Superior temporal gyrus (tissue), 1 donor: ENCODE data around the gene FTCD.
A peak's percentile ranks its signal among the peaks of the same experiment; 100 is the strongest.
"Not testable (repeated sequence)": the region's sequence is repeated elsewhere in the genome, so short reads cannot be mapped to it uniquely, and the experiment has no call there.

Source experiments
- DNase-seq: peaks from one replicate; pipeline ENCODE4 v3.0.0-alpha.2; 2016; ENCODE audit errors: extremely low spot score

The FTCD gene

DNA sequence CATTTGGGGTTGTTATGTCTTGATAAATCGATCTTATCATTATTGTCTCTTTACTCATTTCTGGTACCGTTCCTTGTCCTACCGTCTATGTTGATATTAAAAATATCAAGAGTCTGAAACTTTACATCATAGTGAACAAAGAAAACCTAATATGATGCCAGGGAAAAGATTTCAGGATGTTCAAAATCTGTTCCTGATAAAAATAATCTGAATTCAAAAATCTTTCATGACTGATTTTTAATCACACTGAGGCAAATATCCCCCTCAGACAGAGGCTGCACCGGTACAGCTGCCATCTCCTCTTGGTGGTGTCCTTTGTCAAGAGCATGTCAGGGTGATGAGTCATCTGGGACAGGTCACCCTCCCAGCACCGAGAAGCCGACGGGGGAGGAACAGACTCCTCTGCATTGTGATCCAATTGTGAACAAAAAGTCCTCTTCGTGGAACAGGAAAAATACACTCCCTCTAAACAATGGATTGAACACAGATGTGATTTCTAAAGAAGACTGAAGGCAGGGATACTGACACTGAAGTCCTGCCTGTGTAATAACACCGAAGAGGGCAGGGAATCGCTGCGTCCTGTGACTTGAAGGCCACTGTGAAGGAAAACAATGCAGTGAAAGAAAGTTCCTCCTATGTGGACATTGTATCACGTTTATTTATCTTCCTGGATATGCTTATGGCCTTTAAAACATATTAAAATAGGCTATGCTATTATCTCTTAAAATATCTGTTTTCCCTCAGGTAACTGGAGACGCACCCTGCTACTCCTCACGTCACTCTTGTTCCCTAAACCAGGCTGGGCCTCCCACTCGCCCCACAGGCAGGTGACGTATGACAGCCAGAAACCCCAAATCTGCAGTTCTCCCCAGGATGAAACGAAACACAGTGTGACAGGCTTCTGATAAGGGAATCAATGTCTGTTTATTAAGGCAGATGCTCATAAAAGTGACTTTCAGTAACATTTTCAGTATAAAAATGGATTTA is 33.1 kb upstream of the FTCD start:
- DNase-seq, result peak; percentile 84

DNA sequence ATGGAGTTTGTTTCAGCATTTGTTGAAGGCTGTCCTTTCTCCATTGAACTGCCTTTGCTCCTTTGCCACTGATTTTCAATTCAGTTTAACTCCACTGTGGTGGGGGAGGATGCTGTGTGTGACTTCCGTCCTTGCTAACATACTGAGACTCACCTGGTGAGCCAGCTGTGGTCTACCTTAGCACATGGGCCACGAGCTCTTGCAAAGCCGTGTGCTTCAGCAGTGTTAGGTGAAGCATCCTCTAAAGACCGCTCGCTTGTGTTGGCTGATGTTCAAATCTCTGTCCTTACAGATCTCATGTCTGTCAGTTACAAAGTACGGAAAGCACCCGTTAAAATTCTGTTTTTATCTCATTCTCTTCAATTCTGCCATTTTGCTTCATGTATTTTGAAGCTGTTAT is 32.4 kb upstream of the FTCD start:
- DNase-seq, result peak; percentile 19

DNA sequence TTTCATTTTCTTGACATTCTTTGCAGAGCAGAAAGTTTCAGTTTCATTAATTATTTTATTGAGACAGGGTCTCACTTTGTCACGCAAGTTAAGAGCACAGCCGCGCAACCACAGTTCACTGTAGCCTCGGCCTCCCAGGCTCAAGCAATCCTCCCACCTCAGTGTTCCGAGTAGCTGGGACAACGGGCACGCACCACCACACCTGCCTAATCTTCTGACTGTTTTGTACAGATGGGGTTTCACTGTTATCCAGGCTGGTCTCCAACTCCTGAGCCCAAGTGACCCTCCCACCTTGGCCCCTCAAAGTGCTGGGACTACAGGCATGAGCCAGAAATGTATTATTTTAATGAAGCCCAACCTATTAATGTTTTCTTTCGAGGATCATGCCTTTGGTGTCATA is 31.9 kb upstream of the FTCD start:
- no peak for DNase-seq

DNA sequence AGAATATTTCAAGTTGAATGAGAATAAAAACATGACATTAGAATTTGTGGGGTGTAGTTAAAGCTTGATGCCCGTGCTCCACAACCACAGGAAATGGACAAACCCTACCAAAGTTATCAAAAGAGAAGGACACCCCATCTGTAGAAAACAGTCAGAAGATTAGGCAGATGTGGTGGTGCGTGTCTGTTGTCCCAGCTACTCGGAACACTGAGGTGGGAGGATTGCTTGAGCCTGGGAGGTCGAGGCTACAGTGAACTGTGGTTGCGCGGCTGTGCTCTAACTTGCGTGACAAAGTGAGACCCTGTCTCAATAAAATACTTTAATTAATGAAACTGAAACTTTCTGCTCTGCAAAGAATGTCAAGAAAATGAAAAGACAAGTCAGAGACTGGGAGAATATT is 30.3 kb upstream of the FTCD start:
- no peak for DNase-seq

DNA sequence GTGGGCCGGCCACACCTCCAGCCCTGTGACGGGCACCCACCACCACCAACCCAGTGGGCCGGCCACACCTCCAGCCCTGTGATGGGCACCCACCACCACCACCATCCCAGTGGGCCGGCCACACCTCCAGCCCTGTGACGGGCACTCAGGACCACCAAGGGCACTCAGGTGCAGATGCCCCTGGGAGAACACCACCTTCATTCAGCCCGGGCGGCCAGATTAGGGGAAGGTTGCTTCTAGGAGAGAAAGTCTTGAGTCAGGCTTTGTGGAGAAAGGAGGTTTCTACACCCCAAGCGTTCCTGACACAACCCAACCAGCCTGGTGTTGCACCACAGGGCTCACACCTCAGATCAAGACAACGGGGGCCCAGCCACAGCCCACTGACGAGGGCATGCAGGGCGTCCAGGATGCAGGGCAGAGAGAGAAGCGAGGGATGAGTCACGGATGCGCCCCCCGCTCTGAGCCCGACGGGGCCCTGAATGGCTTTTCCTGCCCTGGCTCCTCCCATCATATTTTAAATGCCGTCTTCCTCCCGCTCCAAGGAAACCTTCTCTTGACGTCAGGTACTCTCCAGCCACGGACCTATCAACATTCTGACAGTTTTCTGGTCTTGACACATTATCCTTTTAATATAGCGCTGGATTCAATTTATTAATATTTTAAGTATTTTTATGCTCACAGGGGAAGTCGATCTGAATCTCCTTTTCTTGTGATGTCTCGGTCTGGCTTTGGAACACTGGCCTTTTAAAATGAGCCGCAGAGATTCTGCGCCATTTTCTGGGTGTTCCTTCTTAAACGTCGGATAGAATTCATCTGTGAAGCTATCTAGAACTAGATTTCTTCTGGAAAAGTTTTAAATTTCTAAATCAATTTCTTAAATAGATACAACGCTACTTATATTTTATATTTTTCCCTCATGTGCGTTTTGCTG is 29.5 kb upstream of the FTCD start:
- DNase-seq, result peak; percentile 84

DNA sequence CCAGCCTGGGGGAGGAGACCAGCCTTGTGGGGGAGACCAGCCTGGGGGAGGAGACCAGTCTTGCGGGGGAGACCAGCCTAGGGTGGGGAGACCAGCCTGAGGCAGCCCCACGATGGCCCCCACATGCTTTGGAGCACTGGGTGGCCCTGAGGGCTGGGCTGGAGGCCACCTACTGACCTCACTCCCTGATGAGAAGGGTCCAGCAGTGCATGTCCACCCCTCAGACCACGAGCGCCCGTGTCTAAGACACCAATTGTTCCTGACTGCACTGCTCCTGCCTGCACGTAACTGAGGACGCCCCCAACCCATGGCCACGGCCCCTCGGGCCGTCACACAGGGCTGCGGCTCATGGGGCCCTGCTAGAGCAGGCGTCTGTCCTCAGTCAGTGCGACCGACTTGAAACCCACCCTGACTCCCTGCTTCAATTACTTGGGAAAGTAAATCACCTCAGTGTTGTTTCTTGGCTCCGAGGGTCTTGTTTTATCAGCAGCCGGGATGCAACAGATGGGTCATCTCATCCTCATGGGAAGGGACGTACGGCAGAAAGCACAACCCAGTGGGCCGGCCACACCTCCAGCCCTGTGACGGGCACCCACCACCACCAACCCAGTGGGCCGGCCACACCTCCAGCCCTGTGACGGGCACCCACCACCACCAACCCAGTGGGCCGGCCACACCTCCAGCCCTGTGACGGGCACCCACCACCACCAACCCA is 28.7 kb upstream of the FTCD start, which contains the start of gene SPATC1L:
TSS of gene SPATC1L (minus strand) at position 550 of the 715 bp plus-strand sequence. CDS start 1,643 bp downstream, outside the sequence.
- peak; percentile 54 for DNase-seq

DNA sequence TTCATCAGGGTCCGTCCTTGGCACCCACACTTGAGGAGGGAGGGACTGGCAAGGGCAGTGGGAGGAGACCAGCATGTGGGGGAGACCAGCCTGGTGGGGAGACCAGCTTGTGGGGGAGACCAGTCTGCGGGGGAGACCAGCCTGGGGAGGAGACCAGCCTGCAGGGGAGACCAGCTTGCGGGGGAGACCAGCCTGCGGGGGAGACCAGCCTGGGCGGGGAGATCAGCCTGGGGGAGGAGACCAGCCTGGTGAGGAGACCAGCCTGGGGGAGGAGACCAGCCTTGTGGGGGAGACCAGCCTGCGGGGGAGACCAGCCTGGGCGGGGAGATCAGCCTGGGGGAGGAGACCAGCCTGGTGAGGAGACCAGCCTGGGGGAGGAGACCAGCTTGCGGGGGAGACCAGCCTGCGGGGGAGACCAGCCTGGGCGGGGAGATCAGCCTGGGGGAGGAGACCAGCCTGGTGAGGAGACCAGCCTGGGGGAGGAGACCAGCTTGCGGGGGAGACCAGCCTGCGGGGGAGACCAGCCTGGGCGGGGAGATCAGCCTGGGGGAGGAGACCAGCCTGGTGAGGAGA is 28.0 kb upstream of the FTCD start:
- not testable (repeated sequence) for DNase-seq

DNA sequence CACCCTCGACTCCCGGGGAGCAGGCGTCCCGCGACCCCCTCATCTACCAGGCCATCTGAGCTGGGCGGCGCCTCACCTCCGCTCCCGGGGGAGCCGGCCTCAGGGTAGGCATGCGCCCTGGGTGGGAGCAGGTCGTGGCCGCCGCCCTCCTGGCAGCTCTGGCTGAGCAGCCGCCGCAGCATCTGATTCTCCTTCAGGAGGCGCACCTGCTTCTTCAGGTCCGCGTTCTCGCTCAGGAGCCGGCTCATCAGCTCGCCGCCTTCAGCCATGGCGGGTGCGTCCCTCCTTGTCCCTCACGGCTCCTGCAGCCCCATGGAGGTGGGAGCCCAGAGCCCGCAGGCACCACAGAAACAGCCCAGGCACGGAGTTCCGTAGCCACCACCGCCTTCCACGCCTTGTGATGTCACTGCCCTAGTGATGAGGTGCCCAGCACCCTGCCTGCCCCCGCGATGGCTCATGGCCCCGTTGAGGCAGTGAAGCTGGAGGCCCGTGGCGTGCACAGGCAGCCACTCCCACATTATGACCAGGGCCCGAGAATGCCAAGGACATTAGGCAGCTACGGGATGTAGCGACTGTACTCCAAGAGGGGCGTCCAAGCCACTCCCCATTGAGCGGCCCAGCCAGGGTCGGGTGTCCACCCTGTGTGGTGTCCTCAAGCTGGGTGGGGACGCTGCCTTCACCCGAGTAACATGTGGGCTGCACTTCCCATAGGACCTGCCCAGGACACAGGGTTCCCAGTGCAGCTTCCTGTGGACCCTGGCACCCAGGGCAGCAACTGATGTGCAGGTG is 27.4 kb upstream of the FTCD start:
- DNase-seq, result no peak

DNA sequence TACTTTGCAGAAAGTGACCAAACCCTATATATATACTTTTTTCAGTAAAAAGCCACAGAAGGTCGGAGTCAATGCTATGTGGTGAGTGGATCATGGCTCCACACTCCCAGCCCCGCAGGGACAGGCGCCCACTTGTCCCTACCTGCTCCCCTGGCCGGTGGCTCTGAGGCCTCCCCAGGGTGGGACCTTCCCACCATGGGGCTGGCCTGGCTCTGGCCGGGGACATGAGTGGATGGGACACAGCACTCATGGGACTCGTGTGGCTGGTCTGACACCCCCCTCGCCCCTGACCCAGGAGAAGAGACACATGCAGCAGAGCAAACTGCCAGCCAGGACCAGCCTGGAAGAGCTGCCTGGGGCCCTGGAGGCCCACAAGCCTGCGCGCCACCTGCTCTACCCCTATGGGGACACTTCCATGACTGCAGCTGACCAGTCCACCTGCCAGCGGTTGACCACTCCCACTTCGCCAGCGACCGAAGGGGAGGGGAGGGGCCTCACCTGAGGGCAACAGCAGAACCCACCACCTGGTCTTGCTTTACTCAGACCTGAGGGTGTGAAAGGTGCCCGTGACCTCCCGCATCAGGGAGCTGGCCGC is 26.7 kb upstream of the FTCD start:
- DNase-seq, result no peak

DNA sequence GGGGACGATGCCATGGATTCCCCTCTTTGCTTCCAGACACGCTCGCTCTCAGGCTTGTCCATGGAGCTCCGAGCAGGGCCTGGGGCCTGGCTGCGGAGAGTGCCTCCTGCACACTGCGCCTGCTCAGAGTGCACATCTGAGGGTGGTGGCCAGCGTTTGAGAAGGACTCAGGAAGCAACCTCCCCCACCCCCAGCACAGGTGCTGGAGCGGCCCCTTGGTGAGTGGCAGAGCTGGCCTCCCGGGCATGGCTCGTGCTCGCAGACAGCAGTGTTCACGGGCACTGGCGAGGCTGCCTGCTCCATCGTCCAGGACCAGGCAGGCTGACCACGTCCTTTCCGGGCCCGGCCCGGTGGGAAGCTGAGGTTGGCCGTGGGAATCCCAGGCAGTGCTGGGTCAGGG is 26.1 kb upstream of the FTCD start:
- no peak for DNase-seq

DNA sequence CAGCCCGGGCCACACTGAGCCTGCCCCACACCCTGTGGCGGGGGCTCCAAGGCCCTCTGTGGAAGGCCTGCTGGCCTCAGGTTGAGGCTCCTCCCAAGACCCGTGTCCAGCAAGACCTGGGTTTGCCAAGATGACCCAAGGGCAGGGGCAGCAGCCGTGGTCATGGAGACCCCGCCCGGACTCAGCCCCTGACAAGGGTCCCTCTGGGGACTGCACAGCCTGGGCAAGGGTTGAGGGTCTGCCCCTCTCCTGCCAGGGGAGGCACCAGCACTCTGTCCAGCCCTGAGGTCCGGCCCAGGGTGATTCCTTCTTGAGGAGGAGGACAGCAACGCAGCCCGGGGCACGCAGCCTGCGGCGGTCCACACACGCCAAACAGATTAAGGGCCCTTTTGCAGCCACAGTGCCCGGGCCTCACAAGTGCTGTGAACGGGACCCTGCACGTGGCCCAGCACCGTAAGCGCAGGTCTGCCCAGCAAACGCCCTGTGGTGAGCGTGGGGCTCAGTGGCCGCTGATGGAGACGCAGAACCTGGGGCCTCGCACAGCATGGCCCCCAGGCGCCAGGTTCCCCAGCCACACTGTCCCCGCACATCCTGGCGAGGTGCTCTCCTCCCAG is 25.5 kb upstream of the FTCD start:
- no peak for DNase-seq

DNA sequence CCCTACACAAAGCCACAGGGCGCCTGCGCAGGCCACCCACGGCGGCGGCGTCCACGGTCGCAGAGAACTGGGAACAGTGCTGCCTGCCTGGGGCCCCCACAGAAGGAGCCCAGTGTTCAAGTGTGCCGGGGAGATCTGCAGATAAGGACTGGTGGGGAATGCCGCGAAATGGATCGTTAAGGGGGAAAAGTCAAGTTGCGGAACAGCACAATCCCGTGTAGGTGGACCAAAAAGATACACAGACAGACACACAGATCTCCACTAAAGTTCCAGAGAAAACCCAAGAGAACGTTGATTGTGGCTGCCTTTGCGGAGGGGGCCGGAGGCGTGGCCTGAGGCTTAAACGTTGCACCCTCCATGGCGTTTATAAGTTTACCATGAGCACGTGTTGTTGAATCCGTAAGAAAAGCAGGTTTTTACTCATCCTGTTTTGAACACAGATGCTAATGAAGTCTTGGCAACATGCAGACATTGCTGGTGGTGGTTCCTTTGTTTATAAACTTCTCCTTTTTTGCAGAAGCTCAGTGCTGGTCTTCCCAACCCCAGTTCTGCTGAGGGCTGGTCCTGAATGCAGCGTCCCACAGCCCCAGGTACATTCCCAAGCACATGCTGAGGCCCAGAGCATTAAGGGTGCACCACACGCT is 24.8 kb upstream of the FTCD start:
- DNase-seq, result no peak

DNA sequence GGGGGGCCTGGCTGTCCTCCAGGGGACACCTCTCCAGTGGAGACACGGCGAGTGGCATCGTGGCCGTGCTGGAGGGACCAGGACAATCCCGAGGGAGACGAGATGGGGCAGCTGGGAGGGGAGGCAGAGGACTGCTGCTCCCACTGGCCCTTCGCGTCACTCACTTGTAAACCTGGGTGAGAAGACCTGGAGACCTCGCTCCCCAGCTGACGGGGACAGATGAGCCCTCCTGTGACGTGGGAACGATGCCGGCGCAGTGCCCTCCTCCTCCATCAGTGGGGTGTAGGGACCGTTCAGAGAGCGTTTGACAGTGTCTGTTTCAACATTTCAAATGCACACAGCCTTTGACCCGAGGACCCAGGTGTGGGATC is 24.3 kb upstream of the FTCD start:
- DNase-seq, result no peak

DNA sequence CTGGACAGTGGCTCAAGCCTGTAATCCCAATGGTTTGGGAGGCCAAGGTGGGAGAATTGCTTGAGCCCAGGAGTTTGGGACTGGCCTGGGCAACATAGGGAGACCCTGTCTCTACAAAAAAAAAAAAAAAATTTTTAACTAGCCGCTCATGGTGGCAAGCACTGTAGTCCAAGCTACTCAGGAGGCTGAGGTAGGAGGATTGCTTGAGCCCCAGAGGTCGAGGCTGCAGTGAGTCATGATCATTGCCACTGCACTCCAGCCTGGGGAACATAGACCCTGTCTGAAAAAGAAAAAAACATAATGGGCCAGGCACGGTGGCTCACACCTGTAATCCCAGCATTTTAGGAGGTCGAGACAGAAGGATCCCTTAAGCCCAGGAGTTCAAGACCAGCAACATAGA is 23.6 kb upstream of the FTCD start:
- no peak for DNase-seq

DNA sequence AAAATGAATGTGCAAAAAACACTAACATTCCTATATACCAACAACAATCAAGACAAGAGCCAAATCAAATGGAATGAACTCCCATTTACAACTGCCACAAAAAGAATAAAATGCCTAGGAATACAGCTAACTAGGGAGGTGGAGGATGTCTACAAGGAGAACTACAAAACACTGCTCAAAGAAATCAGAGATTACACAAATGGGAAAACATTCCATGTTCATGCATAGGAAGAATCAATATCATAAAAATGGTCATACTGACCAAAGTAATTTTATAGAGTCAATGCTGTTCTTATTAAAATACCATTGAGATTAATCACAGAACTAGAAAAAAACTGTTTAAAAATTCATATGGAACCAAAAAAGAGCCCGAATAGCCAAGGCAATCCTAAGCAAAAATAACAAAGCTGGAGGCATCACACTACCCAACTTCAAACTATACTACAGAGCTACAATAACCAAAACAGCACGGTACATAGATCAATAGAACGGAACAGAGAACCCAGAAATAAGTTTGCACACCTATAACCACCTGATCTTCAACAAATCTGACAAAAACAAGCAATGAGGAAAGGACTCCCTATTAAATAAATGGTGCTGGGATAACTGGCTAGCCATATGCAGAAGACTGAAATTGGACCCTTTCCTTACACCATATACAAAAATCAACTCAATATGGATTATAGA is 21.2 kb upstream of the FTCD start:
- not testable (repeated sequence) for DNase-seq

DNA sequence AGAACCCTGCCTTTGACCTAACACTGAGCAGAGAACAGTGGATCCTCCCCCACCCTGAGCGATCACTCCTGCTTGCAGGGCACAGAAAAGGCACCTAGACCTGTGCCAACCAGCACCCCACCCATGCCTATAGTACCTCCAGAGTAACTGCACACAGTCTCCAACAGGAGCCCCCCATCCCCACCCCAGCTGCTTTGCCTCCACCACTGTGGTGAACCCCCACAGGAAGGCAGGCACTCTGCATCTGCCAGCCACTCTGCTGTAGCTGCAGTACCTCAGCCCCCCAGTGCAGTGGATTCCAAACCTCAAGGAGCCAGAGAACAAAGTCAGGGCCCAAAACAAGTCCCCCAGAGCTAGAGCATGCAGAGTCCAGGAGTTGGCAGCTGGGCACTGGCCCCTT is 18.2 kb upstream of the FTCD start:
- no peak for DNase-seq

DNA sequence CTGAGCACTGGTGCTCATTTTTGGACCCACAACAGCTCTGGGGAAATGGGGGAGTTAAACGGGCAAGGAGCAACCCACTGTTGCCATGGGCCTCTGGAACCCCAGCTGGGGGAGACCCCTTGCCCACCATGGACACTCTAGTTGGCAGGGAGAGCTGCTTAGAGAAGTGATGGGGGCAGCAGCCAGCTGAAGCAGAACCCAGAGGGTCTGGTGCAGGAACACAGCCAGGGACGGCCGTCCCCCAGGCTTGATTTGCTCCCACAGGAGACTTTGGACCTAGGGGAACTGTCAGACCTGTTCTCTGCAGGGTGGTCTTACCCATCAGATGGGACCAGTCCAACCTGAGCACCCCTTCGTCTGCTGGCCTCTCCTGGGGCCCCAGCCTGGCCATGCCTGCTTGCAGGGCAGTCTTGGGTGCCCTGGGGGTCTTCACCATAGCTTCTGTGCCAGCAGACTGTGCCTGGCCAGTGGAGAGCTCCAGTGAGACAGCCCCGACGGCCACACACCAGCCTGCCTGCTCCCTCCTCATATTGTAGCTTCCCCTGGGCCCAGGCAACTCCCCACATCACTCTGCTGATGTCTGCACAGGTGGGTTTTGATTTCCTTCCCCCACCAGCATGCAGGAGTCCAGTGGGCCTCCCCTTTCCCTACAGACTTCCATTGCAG is 17.6 kb upstream of the FTCD start:
- DNase-seq, result no peak
